SKM-1 treated with dmso at 0.1 percent for 144 hours (cell line): Measurements from ENCODE around the gene NFKBIB.

Experiments
- DNase-seq: peaks from one replicate; lab custom pipeline; 2025; ENCODE audit not compliant: unreplicated experiment; lab: John Stamatoyannopoulos, UW

The NFKBIB gene

DNA sequence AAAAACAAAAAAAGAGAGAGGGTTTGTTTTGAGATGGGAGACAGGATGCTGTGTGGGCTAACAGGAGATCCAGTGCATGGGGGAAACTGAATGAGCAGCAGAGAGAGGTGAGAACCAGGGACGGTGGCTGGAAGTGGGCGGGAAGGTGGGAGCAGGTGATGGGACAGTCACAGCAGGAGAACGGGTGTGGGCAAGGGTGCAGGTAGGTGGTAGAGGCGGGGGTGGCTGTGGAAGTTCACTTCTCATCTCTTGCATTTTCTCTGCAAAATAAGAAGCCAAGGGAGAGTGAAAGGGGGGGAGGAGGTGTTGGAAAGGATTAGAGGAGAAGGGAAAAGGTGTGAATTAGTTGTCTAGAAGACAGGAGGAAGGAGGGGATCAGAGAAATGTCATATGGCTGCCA is 53.9 kb downstream of the NFKBIB start:
- no peak for DNase-seq

DNA sequence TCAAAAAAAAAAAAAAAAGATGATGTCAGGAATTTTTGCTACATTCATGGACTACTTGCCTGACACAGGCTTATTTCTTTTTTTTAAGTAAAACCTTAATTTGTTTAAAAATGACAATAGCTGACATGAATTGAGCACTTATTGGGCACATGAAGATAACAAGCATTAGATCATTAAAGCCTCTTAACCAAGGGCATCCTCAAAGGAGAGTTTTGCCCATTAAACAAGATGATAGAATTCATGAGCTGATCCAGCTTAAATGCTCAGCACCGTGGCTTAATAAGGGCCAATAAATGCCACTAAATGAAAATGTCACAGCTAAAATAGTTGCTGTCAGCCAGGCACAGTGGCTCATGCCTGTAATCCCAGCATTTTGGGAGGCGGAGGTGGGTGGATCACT is 56.5 kb downstream of the NFKBIB start:
- no peak for DNase-seq

GRCh38 chr19:38958301-38958700 is 58.5 kb downstream of the NFKBIB start:
- DNase-seq = no peak
